Neural progenitor cell (in vitro differentiated cells): Measurements from ENCODE around the gene LGI1.

Source experiments
- EZH2 ChIP-seq: fragments of 200-600 bp; sonication (generic); IDR thresholded peaks from 2 replicates; pipeline ENCODE4 v1.6.1; 2017; ENCODE audit warnings: antibody characterized with exemption, mild to moderate bottlenecking, moderate library complexity
- TF ChIP-seq, protein P1 (sequence below): fragments of 200-600 bp; sonication (generic); IDR thresholded peaks from 2 replicates; pipeline ENCODE4 v1.5.1; 2017; ENCODE audit warnings: antibody characterized with exemption, mild to moderate bottlenecking

DNA sequence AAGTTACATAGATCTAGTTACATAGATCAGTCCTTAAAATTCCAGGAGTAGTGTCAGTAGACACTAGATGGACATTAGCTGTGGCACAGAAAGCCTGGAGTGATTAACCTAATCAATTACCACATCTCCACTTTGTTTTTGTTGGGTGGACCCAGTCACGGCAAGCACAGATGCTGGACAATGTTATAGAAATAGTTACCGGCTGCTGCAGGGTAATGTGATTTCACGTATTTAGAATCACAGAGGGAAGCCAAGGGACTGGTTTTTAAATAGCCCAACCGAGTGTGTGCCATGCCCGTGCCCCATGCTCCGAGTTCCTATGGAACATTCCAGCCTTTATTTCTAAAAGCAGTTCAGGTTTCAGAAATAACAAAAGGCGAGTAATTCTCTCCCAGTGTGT lies 2.8 kb downstream of the LGI1 start:
- TF ChIP-seq, protein P1, sequence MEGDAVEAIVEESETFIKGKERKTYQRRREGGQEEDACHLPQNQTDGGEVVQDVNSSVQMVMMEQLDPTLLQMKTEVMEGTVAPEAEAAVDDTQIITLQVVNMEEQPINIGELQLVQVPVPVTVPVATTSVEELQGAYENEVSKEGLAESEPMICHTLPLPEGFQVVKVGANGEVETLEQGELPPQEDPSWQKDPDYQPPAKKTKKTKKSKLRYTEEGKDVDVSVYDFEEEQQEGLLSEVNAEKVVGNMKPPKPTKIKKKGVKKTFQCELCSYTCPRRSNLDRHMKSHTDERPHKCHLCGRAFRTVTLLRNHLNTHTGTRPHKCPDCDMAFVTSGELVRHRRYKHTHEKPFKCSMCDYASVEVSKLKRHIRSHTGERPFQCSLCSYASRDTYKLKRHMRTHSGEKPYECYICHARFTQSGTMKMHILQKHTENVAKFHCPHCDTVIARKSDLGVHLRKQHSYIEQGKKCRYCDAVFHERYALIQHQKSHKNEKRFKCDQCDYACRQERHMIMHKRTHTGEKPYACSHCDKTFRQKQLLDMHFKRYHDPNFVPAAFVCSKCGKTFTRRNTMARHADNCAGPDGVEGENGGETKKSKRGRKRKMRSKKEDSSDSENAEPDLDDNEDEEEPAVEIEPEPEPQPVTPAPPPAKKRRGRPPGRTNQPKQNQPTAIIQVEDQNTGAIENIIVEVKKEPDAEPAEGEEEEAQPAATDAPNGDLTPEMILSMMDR: no peak
- TF ChIP-seq EZH2: no peak
